ENCODE measurements around the gene MYL7.

DNA sequence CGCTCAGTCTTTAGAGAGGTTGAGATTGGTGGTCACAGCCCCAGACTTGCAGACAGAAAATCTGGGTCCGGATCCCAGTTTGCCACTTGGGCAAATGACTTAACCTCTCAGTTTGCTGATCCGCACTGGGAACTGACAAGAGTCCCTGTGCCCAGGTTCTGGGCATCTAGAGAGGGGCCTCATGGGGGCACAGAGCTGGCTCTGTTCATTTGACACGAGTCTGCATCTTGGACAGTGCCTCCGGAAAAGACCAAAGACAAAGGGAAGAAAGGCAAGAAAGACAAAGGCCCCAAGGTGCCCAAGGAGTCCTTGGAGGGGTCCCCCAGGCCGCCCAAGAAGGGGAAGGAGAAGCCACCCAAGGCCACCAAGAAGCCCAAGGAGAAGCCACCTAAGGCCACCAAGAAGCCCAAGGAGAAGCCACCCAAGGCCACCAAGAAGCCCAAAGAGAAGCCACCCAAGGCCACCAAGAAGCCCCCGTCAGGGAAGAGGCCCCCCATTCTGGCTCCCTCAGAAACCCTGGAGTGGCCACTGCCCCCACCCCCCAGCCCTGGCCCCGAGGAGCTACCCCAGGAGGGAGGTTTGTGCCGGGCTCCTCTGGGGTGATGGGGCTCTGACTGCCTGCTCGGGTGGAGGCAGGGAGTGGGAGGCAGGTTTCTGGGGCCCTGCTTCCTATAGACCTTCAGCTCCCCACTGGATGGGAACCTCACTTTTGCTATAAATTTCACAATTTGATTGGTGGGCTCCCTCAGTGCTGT is 34.6 kb downstream of the MYL7 start:
- TF ChIP-seq CTCF (conservative IDR thresholded peaks at IDR 0.05 in 1 of 2, IDR thresholded peaks at IDR 0.05 in 1 of 2; ENCODE audit: extremely low read depth in 1 of 2, insufficient read depth in 1 of 2, low read depth in 1 of 2, low read length in 2 of 2) (no peak), EZH2 (IDR thresholded peaks at IDR 0.05; ENCODE audit: borderline replicate concordance, low read length) (no peak)

All from mammary epithelial cell (primary cell).